NT2/D1 (cell line): ENCODE data around the gene CMBL.

Experiments
- DNase-seq: peaks from one replicate; pipeline ENCODE4 v3.0.0-alpha.2; 2011; ENCODE audit warnings: low read depth, low spot score
- H3K27me3 ChIP-seq: 2 replicates; pipeline ENCODE4 v1.6.0; 2011; ENCODE audit warnings: mild to moderate bottlenecking; ENCODE audit not compliant: insufficient read length, insufficient read depth
- H3K36me3 ChIP-seq: 2 replicates; pipeline ENCODE4 v1.6.1; 2011; ENCODE audit warnings: mild to moderate bottlenecking, low read length, mixed read lengths; ENCODE audit not compliant: insufficient read depth, insufficient read length
- H3K4me1 ChIP-seq: 2 replicates; pipeline ENCODE4 v1.5.1; 2011; ENCODE audit not compliant: insufficient read depth, insufficient read length
- H3K4me3 ChIP-seq: 2 replicates; pipeline ENCODE4 v1.5.1; 2011; ENCODE audit warnings: low read depth; ENCODE audit not compliant: insufficient read length
- H3K9ac ChIP-seq: 2 replicates; pipeline ENCODE4 v1.6.0; 2011; ENCODE audit warnings: low read depth; ENCODE audit not compliant: insufficient read length
- H3K9me3 ChIP-seq: 2 replicates; pipeline ENCODE4 v1.5.1; 2011; ENCODE audit warnings: mild to moderate bottlenecking, low read length; ENCODE audit not compliant: insufficient read depth
- SUZ12 ChIP-seq: IDR thresholded peaks from 2 replicates; pipeline ENCODE4 v1.6.1; 2011; ENCODE audit not compliant: insufficient read length, insufficient read depth; ENCODE audit errors: extremely low read depth
- YY1 ChIP-seq: IDR thresholded peaks from 2 replicates; pipeline ENCODE4 v1.6.1; 2011; ENCODE audit not compliant: insufficient read length, insufficient read depth
- ZNF274 ChIP-seq: IDR thresholded peaks from 2 replicates; pipeline ENCODE4 v1.6.1; 2011; ENCODE audit warnings: mild to moderate bottlenecking, low read depth, low read length

CMBL gene

GRCh38 chr5:10233011-10233410, 74.7 kb downstream of the CMBL start:
- TF ChIP-seq YY1 (no peak), ZNF274 (no peak), SUZ12 (no peak)
- Histone ChIP-seq H3K4me1 (no peaks in the 10 kb centered on the region), H3K9ac (no peak overlapping the region), H3K27me3 (no peaks in the 10 kb centered on the region), H3K36me3 (peaks cover 18% of the 10 kb centered on the region), H3K4me3 (no peak overlapping the region), H3K9me3 (no peaks in the 10 kb centered on the region)
- DNase-seq, result no peak

GRCh38 chr5:10232386-10232785, 75.3 kb downstream of the CMBL start:
- peaks cover 17% of the 10 kb centered on the region for H3K36me3 ChIP-seq
- TF ChIP-seq SUZ12 (no peak), ZNF274 (no peak), YY1 (no peak)
- DNase-seq, result no peak
- H3K4me3 ChIP-seq, result no peak overlapping the region
- no peaks in the 10 kb centered on the region for H3K4me1 ChIP-seq
- no peak overlapping the region for H3K9ac ChIP-seq
- no peaks in the 10 kb centered on the region for H3K9me3 ChIP-seq
- H3K27me3 ChIP-seq, result no peaks in the 10 kb centered on the region

- Histone ChIP-seq H3K4me3 (no peak overlapping the region), H3K27me3 (no peaks in the 10 kb centered on the region), H3K9ac (no peak overlapping the region), H3K9me3 (peaks cover 4% of the 10 kb centered on the region; the same call in 1 of the 2 replicates), H3K4me1 (no peaks in the 10 kb centered on the region), H3K36me3 (peaks cover 9% of the 10 kb centered on the region)
- no peak for DNase-seq
- TF ChIP-seq ZNF274 (no peak), YY1 (no peak), SUZ12 (no peak)
These were observed 78.2 kb downstream of the CMBL start for GRCh38 chr5:10229306-10230048.

DNA sequence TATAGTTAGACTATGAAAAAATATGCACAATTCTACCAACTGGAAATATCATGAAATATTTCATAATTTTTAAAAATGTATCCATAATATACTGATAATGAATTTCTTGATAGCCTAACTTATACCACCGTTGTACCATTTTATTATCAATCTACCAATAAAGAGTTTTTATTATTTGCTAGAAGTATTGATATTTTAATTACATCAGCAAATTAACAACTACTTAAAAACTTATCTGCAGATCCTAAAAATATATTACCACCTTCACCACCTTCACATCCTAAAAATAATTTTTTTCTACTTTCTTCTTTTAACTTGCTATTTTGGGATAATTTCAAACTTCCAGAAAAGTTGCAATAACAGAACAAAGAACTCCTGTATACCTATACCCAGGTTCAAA, 79.4 kb downstream of the CMBL start:
- H3K4me1 ChIP-seq, result no peaks in the 10 kb centered on the region
- no peak overlapping the region for H3K4me3 ChIP-seq
- peaks cover 9% of the 10 kb centered on the region; the same call in 1 of the 2 replicates for H3K9me3 ChIP-seq
- no peaks in the 10 kb centered on the region for H3K27me3 ChIP-seq
- no peak for DNase-seq
- no peak for TF ChIP-seq ZNF274
- TF ChIP-seq SUZ12, result no peak
- TF ChIP-seq YY1, result no peak
- peaks cover 8% of the 10 kb centered on the region for H3K36me3 ChIP-seq
- H3K9ac ChIP-seq, result no peak overlapping the region
